ENCODE measurements around the gene SNORC. TPM values are rescaled to one million over a fixed set of nuclear protein-coding genes. Genes with fewer than 3 reads are reported as not detected.

Gene SNORC
- total and polyA plus RNA-seq, 2 of the 13 experiments (the other 11 are each of a cell fraction or from before 2014, with no cell fraction given) = 59.1 to 86.1 TPM

GRCh38 chr2:232878855-232879617 is 9.0 kb downstream of the SNORC start (continued):
- TF ChIP-seq ZBED4 (CRISPR knock-in tag; IDR thresholded peaks at IDR 0.05; ENCODE audit: borderline replicate concordance) = no peak
- peak; percentile 30 for TF ChIP-seq HNRNPH1 (optimal IDR thresholded peaks at IDR 0.05; ENCODE audit: low read depth, low read length)
- TF ChIP-seq DPF2 (CRISPR knock-in tag; IDR thresholded peaks at IDR 0.05; ENCODE audit: borderline replicate concordance, low read depth) = no peak
- TF ChIP-seq U2AF2 (IDR thresholded peaks at IDR 0.05; ENCODE audit: low read depth, low read length) = no peak
- TF ChIP-seq ZMYM4 (CRISPR knock-in tag; IDR thresholded peaks at IDR 0.05) = no peak
- TF ChIP-seq TAF1 (CRISPR knock-in tag; IDR thresholded peaks at IDR 0.05) = no peak
- no peak for TF ChIP-seq ASH2L (IDR thresholded peaks at IDR 0.05; ENCODE audit: insufficient read length, low read depth, low read length)
- no peak for TF ChIP-seq ZNF616 (CRISPR knock-in tag; IDR thresholded peaks at IDR 0.05; ENCODE audit: low read depth)
- TF ChIP-seq ZSCAN30 (CRISPR knock-in tag; IDR thresholded peaks at IDR 0.05) = no peak
- TF ChIP-seq RBM22 (optimal IDR thresholded peaks at IDR 0.05; ENCODE audit: low read length) = peak; percentile 88
- no peak for TF ChIP-seq ZNF264 (CRISPR knock-in tag; IDR thresholded peaks at IDR 0.05)
- no peak for TF ChIP-seq KMT2B (CRISPR knock-in tag; IDR thresholded peaks at IDR 0.05)
- TF ChIP-seq SAP130 (CRISPR knock-in tag; IDR thresholded peaks at IDR 0.05; ENCODE audit: low read depth) = no peak
- TF ChIP-seq PRMT3 (CRISPR knock-in tag; IDR thresholded peaks at IDR 0.05; ENCODE audit: borderline replicate concordance, low read depth) = no peak
- TF ChIP-seq ZNF501 (CRISPR knock-in tag; IDR thresholded peaks at IDR 0.05) = no peak
- TF ChIP-seq KDM5A (IDR thresholded peaks at IDR 0.05; ENCODE audit: borderline replicate concordance, low read length) = no peak
- TF ChIP-seq ZBTB42 (CRISPR knock-in tag; IDR thresholded peaks at IDR 0.05) = no peak
- TF ChIP-seq ZNF574 (CRISPR knock-in tag; IDR thresholded peaks at IDR 0.05) = no peak
- peak; percentile 76 for TF ChIP-seq RBFOX2 (IDR thresholded peaks at IDR 0.05; ENCODE audit: low read depth, low read length)
- peak; percentile 33 for TF ChIP-seq MED8 (CRISPR knock-in tag; IDR thresholded peaks at IDR 0.05; ENCODE audit: insufficient replicate concordance)
- TF ChIP-seq SMAD1 (CRISPR knock-in tag; IDR thresholded peaks at IDR 0.05; ENCODE audit: borderline replicate concordance, low read depth) = 0 out of 2 replicates have a peak, but pooled peaks have one; percentile 44
- no peak for TF ChIP-seq SIN3B (IDR thresholded peaks at IDR 0.05; ENCODE audit: low read length)
